Fibroblast of skin of abdomen (primary cell): ENCODE data around the gene CHAC1.

Experiments used
- DNase-seq: peaks from one replicate; pipeline ENCODE4 v3.0.0-alpha.2; 2013

The CHAC1 gene

DNA sequence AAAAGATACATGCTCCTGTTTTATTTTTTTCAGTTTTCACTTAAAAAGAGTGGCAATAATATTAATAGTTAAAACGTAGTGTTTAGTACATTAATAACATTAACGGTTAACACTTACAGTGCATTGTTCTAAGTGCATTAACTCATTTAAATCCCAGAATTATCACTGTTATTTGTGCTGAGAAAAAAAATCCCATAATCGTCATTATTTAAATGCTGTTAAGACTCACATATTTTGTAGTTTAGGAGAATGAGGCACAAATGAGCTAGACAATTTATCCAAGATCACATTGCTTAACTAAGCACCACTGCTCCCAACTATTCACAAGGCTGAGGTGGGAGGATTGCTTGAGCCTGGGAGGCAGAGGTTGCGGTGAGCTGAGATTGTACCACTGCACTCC is 34.9 kb downstream of the CHAC1 start:
- DNase-seq, result no peak

DNA sequence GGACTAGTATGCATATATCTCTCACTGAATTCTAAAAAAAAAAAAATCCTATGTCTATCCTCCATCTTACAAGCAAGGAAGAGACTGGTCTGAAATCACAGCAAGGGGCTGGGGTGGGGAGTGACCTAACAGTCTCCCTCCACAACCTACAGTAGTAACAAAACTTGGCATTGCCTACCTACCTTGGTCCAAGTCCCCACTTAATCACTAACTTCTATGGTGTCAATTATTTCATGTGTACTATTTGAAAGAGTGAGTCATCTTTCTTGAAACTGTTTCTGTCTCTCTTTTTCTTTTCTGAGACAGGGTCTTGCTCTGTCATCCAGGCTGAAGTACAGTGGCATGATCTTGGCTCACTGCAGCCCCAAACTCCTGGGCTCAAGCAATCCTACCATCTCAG is 36.8 kb downstream of the CHAC1 start:
- DNase-seq, result no peak

DNA sequence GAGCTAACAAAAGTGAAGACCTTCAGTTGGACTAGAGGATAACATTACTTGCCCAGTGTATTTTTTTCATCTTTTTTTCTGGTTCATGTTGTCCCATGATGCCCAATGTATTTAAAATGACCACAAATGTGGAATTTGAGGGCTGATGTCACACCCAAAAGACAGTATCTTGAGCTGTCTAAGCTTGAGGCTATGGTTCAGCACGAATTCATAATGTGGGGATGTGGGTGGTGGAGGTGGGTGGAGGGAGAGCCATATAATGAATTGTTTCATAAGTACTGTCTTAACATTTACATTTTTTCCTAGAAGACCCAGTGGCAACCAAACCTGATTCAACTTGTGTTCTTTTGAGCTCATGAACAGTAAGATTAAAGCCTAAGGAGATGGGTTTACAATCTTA is 37.5 kb downstream of the CHAC1 start:
- DNase-seq, result no peak

DNA sequence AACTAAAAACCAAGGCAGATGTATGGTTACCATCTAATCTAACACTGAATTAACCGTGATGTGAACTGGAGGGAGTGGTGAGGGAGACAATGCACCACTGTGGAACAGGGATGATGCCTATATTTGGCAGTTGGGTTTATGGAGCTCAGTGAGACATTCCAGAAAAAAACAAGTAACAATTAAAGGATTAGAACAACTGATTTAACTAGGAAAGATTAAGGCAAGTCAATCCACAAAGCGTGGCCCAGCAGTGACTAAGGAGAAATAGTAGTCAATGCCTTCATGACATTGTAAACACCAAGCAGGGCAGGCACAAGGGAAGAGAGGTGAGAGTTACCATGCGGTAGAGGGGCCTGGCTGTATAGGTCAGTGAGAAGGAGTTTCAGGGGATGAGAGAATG is 38.1 kb downstream of the CHAC1 start:
- no peak for DNase-seq

DNA sequence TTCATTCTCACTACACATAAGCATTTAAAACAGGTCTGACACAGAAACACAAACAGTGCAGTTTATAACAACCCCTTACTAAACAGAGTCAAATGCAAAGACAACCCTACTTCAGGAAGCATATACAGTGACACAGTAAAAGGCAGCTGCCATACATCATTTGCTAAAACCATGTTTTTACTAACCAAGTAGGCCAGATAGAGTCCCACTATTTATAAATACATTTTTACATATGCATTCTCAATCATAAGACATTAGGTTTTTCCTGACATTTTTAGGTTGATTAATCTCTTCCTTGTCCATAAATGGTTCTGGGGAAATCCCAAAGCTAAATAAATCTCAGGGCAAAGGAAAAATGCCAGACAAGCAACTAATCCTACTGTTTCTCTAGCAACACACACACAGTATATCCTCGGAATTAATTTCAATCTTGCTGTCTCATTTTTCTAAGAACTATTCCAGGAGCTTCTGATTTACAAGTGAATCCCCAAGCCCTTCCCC is 39.0 kb downstream of the CHAC1 start:
- DNase-seq, result peak; percentile 63

DNA sequence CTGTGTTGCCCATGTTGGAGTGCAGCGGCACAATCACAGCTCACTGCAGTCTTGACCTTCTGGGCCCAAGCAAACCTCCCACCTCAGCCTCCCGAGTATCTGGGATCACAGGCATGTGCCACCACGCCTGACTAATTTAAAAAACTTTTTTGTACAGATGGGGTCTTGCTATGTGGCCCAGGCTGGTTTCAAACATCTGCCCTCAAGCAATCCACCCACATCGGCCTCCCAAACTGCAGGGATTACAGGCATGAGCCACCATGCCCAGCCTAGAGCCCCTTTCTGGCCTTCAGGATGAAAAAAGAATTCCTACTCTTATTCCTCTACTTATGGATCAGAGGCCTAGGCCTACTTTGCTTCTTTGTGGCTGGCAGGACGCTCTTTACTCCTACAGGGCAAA is 39.6 kb downstream of the CHAC1 start:
- DNase-seq, result no peak

DNA sequence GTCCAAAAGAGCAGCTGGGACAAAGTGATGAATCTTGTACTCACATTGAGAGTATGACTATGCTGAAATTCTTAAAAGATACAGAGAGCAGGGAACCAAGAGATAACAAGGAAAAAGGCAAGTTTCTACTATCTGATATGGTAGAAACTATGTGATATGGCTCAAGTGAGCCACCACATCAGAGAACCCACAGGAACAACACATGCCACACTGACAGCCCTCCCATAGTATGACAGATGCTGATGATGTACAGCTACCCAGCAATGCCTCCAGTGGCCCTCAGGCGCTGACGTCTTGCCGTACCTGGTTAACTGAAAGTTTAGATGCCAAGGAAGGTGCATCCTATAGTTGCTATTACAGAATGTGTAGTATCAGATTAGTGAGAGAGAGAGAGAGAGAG is 42.4 kb downstream of the CHAC1 start:
- no peak for DNase-seq

DNA sequence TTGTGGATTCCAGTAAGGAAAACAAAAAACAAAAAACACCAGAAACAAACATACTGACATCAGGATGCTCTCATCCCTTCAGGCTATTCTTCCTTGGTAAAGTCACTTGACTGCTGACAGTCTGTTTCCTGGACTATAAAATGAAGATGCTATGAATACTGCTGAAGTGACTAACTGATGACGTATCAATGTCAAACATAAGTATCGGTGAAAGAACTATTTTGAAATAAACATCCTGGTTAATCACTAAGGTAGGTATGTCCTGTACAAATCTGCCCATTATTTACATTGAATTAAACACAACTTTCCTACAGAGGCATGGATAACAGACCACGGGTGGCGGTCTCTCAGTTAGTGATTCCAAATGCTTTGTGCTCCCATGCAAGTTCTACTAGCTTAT is 45.9 kb downstream of the CHAC1 start:
- DNase-seq, result peak; percentile 31

DNA sequence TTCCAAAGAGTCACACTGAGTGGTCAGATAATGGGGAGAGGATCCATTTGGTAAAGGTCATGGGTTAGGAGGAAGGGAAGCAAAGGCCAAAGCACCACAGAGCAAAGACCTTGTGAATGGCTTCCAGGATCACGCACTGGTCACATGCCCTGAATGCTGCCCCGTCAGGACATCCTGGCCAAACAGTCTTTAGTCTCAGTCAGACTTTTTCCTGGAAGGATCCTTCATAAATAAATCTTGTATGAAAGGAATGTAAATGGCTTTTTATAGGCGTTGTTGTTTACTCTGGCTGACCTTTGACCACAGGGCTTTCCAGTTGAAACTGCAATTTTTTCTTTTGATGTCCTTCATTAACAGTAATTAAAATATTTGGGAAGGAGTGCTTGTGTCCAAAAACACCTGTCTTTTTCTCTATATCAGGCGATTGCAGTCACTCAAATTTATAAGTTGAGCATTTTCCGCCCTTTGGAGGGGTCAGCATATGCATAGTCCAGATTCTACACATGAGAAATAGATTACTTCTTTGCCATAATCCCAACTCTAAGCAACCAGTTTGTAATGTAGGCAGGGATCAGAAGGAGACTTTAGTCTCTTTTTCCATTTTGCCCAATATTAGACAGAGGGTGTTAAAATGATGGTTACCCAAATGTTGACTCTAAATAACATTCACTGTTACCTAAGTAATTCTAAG is 48.4 kb downstream of the CHAC1 start:
- DNase-seq, result no peak

DNA sequence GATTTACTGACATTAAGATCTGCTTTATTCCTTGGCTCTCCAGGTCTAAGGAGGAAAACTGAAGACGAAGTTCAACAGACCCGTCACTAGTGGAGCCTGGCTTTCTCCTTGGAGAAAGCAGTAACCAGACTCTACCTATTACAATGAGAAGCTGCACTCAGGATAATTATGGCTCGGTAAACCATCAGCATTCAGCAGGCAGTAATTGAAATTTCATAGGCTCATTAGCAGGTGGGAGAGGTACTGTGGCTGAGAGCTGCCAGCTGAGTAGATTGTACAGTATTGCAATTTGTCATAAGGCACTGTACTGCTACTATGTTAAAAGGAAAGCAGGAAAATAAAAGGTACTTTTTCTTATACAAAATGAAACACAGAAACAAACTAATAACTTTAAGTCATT is 51.2 kb downstream of the CHAC1 start:
- DNase-seq, result no peak
